ENCODE results near the gene CELF4.

GRCh38 chr18:37551846-37552245 lies 13.8 kb downstream of the CELF4 start:
- TF ChIP-seq, protein P1, sequence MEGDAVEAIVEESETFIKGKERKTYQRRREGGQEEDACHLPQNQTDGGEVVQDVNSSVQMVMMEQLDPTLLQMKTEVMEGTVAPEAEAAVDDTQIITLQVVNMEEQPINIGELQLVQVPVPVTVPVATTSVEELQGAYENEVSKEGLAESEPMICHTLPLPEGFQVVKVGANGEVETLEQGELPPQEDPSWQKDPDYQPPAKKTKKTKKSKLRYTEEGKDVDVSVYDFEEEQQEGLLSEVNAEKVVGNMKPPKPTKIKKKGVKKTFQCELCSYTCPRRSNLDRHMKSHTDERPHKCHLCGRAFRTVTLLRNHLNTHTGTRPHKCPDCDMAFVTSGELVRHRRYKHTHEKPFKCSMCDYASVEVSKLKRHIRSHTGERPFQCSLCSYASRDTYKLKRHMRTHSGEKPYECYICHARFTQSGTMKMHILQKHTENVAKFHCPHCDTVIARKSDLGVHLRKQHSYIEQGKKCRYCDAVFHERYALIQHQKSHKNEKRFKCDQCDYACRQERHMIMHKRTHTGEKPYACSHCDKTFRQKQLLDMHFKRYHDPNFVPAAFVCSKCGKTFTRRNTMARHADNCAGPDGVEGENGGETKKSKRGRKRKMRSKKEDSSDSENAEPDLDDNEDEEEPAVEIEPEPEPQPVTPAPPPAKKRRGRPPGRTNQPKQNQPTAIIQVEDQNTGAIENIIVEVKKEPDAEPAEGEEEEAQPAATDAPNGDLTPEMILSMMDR (conservative IDR thresholded peaks at IDR 0.05; ENCODE audit: low read depth, low read length): no peak
- no peak for TF ChIP-seq EZH2 (IDR thresholded peaks at IDR 0.05; ENCODE audit: low read length, unreplicated experiment)

All from PC-3 (cell line).